Ishikawa (cell line): Measurements from ENCODE around the gene ZSWIM6.

Experiments
- CEBPB ChIP-seq: IDR thresholded peaks from 2 replicates; pipeline ENCODE4 v1.6.1; 2012
- CREB1 ChIP-seq: IDR thresholded peaks from 2 replicates; pipeline ENCODE4 v1.6.1; 2012; ENCODE audit warnings: low read depth
- EGR1 ChIP-seq: IDR thresholded peaks from 2 replicates; pipeline ENCODE4 v1.6.1; 2012
- EP300 ChIP-seq: IDR thresholded peaks from 2 replicates; pipeline ENCODE4 v1.6.1; 2012; ENCODE audit warnings: borderline replicate concordance
- FOXM1 ChIP-seq: IDR thresholded peaks from 2 replicates; pipeline ENCODE4 v1.6.1; 2012; ENCODE audit warnings: low read depth, borderline replicate concordance
- NFIC ChIP-seq: IDR thresholded peaks from 2 replicates; pipeline ENCODE4 v1.6.1; 2012
- RAD21 ChIP-seq: IDR thresholded peaks from 2 replicates; pipeline ENCODE4 v1.6.1; 2012; ENCODE audit warnings: low read depth
- TAF1 ChIP-seq: IDR thresholded peaks from 2 replicates; pipeline ENCODE4 v1.6.1; 2012; ENCODE audit warnings: low read depth, mild to moderate bottlenecking
- TCF12 ChIP-seq: IDR thresholded peaks from 2 replicates; pipeline ENCODE4 v1.6.1; 2012; ENCODE audit warnings: low read depth
- TEAD4 ChIP-seq: IDR thresholded peaks from 2 replicates; pipeline ENCODE4 v1.6.1; 2012
- YY1 ChIP-seq: IDR thresholded peaks from 2 replicates; pipeline ENCODE4 v1.6.1; 2012; ENCODE audit warnings: low read depth
- ZBTB7A ChIP-seq: IDR thresholded peaks from 2 replicates; pipeline ENCODE4 v1.6.1; 2012; ENCODE audit warnings: low read depth
- TF ChIP-seq, protein P1 (sequence below): IDR thresholded peaks from 2 replicates; pipeline ENCODE4 v1.6.1; 2012; ENCODE audit warnings: low read depth, mild to moderate bottlenecking
- TF ChIP-seq, protein P2 (sequence below): IDR thresholded peaks from 2 replicates; pipeline ENCODE4 v1.6.1; 2012
- TF ChIP-seq, protein P3 (sequence below): IDR thresholded peaks from 2 replicates; pipeline ENCODE4 v1.6.1; 2012

The ZSWIM6 gene

DNA sequence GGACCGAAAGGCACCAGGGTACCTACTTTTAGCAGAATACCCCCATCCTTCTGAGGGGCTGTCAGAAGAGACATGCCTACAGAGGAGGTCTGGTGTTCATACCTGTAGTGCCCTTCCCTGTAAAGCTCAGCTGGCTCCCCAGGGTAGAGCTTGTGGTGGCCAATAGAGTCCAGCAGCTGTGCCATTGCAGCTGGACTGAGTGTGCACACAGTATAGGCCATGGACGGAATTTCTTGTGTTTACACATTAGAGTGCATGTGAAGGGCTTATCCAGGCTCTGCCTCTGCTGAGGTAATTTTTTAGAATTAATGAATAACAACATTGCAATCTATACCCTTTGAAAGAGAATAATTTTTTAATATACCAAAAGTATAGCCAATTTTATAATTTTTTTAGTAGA is 191.0 kb downstream of the ZSWIM6 start:
- TF ChIP-seq YY1 (no peak), TAF1 (no peak)

DNA sequence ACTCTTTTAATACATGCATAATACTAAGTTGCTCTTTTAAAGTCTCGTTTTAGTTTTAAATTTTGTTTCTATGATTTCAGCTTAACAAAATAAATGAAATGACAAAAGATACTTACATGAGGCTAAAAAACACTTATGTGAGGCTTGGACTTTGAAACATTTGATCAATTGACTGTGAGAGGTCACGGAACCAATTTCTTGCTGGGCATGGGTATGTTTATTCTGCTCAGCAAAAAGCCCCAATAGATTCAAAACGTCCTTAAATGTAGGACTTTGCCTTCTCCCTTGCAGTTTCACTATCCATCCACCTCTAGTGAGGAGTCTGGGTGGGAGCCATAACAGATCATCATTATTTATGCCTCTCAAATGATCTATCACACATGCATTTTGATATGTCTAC is 191.9 kb downstream of the ZSWIM6 start:
- TF ChIP-seq, protein P1, sequence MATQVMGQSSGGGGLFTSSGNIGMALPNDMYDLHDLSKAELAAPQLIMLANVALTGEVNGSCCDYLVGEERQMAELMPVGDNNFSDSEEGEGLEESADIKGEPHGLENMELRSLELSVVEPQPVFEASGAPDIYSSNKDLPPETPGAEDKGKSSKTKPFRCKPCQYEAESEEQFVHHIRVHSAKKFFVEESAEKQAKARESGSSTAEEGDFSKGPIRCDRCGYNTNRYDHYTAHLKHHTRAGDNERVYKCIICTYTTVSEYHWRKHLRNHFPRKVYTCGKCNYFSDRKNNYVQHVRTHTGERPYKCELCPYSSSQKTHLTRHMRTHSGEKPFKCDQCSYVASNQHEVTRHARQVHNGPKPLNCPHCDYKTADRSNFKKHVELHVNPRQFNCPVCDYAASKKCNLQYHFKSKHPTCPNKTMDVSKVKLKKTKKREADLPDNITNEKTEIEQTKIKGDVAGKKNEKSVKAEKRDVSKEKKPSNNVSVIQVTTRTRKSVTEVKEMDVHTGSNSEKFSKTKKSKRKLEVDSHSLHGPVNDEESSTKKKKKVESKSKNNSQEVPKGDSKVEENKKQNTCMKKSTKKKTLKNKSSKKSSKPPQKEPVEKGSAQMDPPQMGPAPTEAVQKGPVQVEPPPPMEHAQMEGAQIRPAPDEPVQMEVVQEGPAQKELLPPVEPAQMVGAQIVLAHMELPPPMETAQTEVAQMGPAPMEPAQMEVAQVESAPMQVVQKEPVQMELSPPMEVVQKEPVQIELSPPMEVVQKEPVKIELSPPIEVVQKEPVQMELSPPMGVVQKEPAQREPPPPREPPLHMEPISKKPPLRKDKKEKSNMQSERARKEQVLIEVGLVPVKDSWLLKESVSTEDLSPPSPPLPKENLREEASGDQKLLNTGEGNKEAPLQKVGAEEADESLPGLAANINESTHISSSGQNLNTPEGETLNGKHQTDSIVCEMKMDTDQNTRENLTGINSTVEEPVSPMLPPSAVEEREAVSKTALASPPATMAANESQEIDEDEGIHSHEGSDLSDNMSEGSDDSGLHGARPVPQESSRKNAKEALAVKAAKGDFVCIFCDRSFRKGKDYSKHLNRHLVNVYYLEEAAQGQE, result no peak
- no peak for TF ChIP-seq NFIC
- TF ChIP-seq TEAD4, result no peak
- TF ChIP-seq FOXM1, result no peak
- TF ChIP-seq RAD21, result no peak
- no peak for TF ChIP-seq EGR1
- TF ChIP-seq, protein P2, sequence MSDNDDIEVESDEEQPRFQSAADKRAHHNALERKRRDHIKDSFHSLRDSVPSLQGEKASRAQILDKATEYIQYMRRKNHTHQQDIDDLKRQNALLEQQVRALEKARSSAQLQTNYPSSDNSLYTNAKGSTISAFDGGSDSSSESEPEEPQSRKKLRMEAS, result no peak
- TF ChIP-seq TCF12, result no peak
- TF ChIP-seq, protein P3, sequence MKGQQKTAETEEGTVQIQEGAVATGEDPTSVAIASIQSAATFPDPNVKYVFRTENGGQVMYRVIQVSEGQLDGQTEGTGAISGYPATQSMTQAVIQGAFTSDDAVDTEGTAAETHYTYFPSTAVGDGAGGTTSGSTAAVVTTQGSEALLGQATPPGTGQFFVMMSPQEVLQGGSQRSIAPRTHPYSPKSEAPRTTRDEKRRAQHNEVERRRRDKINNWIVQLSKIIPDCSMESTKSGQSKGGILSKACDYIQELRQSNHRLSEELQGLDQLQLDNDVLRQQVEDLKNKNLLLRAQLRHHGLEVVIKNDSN, result no peak
- TF ChIP-seq CREB1, result no peak

DNA sequence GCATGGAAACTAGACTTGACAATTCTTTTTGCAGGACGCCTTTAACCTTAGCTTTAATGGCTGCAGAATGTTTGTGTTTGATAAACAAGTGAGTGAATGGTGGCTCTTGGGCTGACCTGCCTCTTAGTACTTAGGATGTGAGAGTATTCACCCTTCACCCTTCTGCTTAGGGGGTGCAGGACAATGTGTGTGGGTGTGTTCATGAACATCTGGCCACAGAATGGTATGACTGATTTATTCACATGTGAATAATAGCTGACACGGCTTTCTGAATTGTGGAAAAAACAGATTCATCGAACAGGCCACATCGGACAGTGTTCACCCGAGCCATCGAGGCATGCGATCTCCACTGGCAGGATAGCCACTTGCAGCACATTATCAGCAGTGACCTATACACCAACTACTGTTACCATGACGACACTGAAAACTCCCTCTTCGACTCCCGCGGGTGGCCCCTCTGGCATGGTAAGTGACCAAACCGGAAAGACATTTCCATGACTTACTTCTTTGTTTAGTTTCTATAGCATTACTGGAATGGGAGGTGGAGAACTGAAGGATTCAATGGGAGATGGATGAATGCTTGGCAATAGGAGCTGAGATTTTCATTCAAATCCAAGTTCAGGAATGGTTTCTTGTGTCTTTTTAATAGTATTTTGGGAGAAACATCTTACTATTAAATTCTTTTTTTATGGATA is 193.6 kb downstream of the ZSWIM6 start:
- TF ChIP-seq NFIC (peak; percentile 77), YY1 (no peak), TCF12 (0 out of 2 replicates have a peak, but pooled peaks have one; percentile 29), RAD21 (no peak), EGR1 (no peak), TAF1 (no peak), TEAD4 (no peak; the same call in 1 of the 2 replicates), EP300 (peak; percentile 37; the same call in 1 of the 2 replicates), FOXM1 (no peak), ZBTB7A (no peak), CEBPB (no peak), CREB1 (no peak)
- TF ChIP-seq, protein P2, result 0 out of 2 replicates have a peak, but pooled peaks have one; percentile 27
- TF ChIP-seq, protein P3, result no peak
- TF ChIP-seq, protein P1, result no peak

DNA sequence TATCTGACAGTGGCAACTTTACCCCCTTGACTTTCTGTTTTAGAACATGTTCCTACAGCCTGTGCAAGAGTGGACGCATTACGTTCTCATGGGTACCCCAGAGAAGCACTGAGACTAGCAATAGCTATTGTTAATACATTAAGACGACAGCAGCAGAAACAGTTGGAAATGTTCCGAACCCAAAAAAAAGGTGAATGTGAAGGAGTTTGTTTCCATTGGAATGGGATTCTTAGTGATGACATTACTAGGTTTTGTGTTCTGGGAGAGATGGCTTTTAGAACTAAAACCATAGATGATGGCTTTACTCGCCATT is 194.1 kb downstream of the ZSWIM6 start:
- TF ChIP-seq, protein P1, result no peak
- TF ChIP-seq, protein P2, result no peak
- TF ChIP-seq TCF12 (no peak), NFIC (no peak), TEAD4 (no peak)

DNA sequence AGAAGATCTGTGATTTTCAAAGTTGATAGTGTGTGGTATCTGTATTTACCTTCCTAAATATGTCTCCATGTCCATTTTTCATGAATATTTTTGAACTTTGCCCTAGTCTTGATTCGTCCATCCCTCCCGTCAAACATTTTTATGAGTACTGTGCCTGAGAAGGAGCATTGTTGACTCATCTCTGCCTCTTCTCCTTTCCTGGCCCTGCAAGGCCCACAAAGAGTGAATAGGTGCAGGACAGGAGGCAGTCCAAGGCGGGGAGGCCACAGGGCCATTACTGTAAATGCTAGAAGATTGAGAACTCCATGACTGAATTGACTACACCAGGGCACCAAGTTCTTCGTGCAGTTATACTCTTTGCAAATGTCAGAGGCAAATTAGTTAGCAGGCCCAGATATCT is 200.9 kb downstream of the ZSWIM6 start:
- TF ChIP-seq RAD21 (no peak), TEAD4 (no peak), YY1 (no peak), TCF12 (no peak), TAF1 (no peak), CEBPB (no peak), FOXM1 (no peak), EP300 (no peak), CREB1 (no peak), EGR1 (no peak), NFIC (no peak), ZBTB7A (no peak)
- TF ChIP-seq, protein P3, result no peak
- TF ChIP-seq, protein P1, result no peak
- TF ChIP-seq, protein P2, result no peak
